HepG2 (cell line): Measurements from ENCODE around the gene PDE9A. TPM values are rescaled to one million over a fixed set of nuclear protein-coding genes. Genes with fewer than 3 reads are reported as not detected.

Source experiments
- AKAP8 ChIP-seq: sonication (generic); formaldehyde crosslinking; IDR thresholded peaks from 2 replicates; pipeline ENCODE4 v1.5.1; 2020; ENCODE audit warnings: mild to moderate bottlenecking, missing genetic modification reagents
- BCL3 ChIP-seq: sonication (generic); formaldehyde crosslinking; IDR thresholded peaks from 2 replicates; pipeline ENCODE4 v1.5.1; 2020; ENCODE audit warnings: mild to moderate bottlenecking, missing genetic modification reagents, moderate library complexity
- BRCA1 ChIP-seq: sonication (generic); formaldehyde crosslinking; IDR thresholded peaks from 2 replicates; pipeline ENCODE4 v1.4.0; 2020; ENCODE audit warnings: missing genetic modification reagents
- E2F2 ChIP-seq: sonication (generic); formaldehyde crosslinking; IDR thresholded peaks from 2 replicates; pipeline ENCODE4 v1.4.0; 2020; ENCODE audit warnings: missing genetic modification reagents, borderline replicate concordance
- GMEB2 ChIP-seq: IDR thresholded peaks from 2 replicates; pipeline ENCODE4 v1.6.1; 2016; ENCODE audit warnings: missing biosample characterization, missing genetic modification reagents, low read depth
- GPBP1L1 ChIP-seq: sonication (generic); formaldehyde crosslinking; IDR thresholded peaks from 2 replicates; pipeline ENCODE4 v1.5.0; 2020; ENCODE audit warnings: mild to moderate bottlenecking, missing genetic modification reagents
- HBP1 ChIP-seq: IDR thresholded peaks from 2 replicates; pipeline ENCODE4 v1.6.1; 2016; ENCODE audit warnings: low read depth, control low read depth
- MIXL1 ChIP-seq: IDR thresholded peaks from 2 replicates; pipeline ENCODE4 v1.6.1; 2016
- PBX3 ChIP-seq: sonication (generic); formaldehyde crosslinking; IDR thresholded peaks from 2 replicates; pipeline ENCODE4 v1.8.1; 2023; ENCODE audit warnings: missing genetic modification reagents, inconsistent platforms, borderline replicate concordance
- ZNF276 ChIP-seq: sonication (generic); formaldehyde crosslinking; IDR thresholded peaks from 2 replicates; pipeline ENCODE4 v1.4.0; 2020; ENCODE audit warnings: mild to moderate bottlenecking, low read depth, missing genetic modification reagents
- polyA plus RNA-seq, 8 experiments: library from polyadenylated mRNA; depleted of rRNA in 3 of 8; stranded (reverse) in 7 of 8; unstranded in 1 of 8; fragments of >200 nt; fragmentation: Illumina TruSeq in 4 of 8; extraction: Trizol in 4 of 8; gene quantifications; 2 replicates each; pipeline versions ENCODE4 v1.2.1 to v1.2.3, GENCODE V29; 2011 to 2016; ENCODE audit warnings: low read depth in 4 of 8, missing spikeins in 1 of 8, mixed read lengths in 1 of 8; ENCODE audit not compliant: insufficient read depth in 1 of 8
- total RNA-seq, 5 experiments: library from RNA; depleted of rRNA; stranded (reverse); fragments of >200 nt; fragmentation: Illumina TruSeq; extraction: Trizol; gene quantifications; 2 replicates each; pipeline ENCODE4 v1.2.3, GENCODE V29; 2016; ENCODE audit warnings: low read depth in 1 of 5

The PDE9A gene
- total and polyA plus RNA-seq, 2 of the 13 experiments (the other 11 are each of a cell fraction or from before 2014, with no cell fraction given), result 4.6 to 19.7 TPM

- TF ChIP-seq ZNF276 (CRISPR knock-in tag) (no peak), GMEB2 (CRISPR knock-in tag) (no peak), BCL3 (no peak), GPBP1L1 (CRISPR knock-in tag) (no peak), BRCA1 (CRISPR knock-in tag) (no peak), AKAP8 (CRISPR knock-in tag) (no peak), MIXL1 (CRISPR knock-in tag) (peak; percentile 79), PBX3 (CRISPR knock-in tag) (no peak), HBP1 (0 out of 2 replicates have a peak, but pooled peaks have one; percentile 65), E2F2 (no peak)
Observed at GRCh38 chr21:42711667-42712066, 58.2 kb downstream of the PDE9A start (continued).
